ENCODE results near the gene C4orf51. TPM values are rescaled to one million over a fixed set of nuclear protein-coding genes. Genes with fewer than 3 reads are reported as not detected.

The C4orf51 gene
- total and polyA plus RNA-seq, 2 of the 13 experiments (the other 11 are each of a cell fraction or from before 2014, with no cell fraction given), result not detected

- TF ChIP-seq ZNF235 (CRISPR knock-in tag; IDR thresholded peaks at IDR 0.05; ENCODE audit: borderline replicate concordance) (no peak), ZNF589 (CRISPR knock-in tag; conservative IDR thresholded peaks at IDR 0.05) (no peak), STAG1 (CRISPR knock-in tag; IDR thresholded peaks at IDR 0.05) (no peak), POLR2A (IDR thresholded peaks at IDR 0.05; ENCODE audit: insufficient read depth in 1 of 2, low read depth in 2 of 2, low read length in 2 of 2) (no peak), REST (IDR thresholded peaks at IDR 0.05; ENCODE audit: borderline replicate concordance in 1 of 2, low read depth in 1 of 2, low read length in 2 of 2) (no peak), ZNF326 (CRISPR knock-in tag; IDR thresholded peaks at IDR 0.05; ENCODE audit: borderline replicate concordance) (no peak), CSRNP2 (CRISPR knock-in tag; conservative IDR thresholded peaks at IDR 0.05; ENCODE audit: low read depth) (no peak), SNAPC2 (CRISPR knock-in tag; IDR thresholded peaks at IDR 0.05) (no peak)
Observed at GRCh38 chr4:145719752-145720624, 40.0 kb downstream of the C4orf51 start (continued).

Measured in HepG2 (cell line).